Body of pancreas (tissue), 4 donors: Measurements from ENCODE around the gene FLRT1. TPM values are rescaled to one million over a fixed set of nuclear protein-coding genes. Genes with fewer than 3 reads are reported as not detected.
"Not testable (repeated sequence)": the region's sequence is repeated elsewhere in the genome, so short reads cannot be mapped to it uniquely, and the experiment has no call there.

Experiments used
- ATAC-seq: fragments of 150-250 bp; one replicate; pipeline ENCODE4 v1.9.1; 2016
- DNase-seq, 4 donors: peaks; one replicate each; pipeline ENCODE4 v3.0.0-alpha.2; 2019
- H3K27ac ChIP-seq, 4 donors: fragments of 200-600 bp; sonication (generic); 1 replicate in 3 of 4; 2 replicates in 1 of 4; pipeline versions ENCODE4 v1.5.1 to v1.6.1; 2016 to 2019; ENCODE audit warnings: mild to moderate bottlenecking in 1 of 4, mixed read lengths in 1 of 4, moderate library complexity in 1 of 4
- H3K27me3 ChIP-seq, 2 donors: fragments of 200-600 bp; sonication (generic); one replicate each; pipeline ENCODE4 v1.6.0; 2016; ENCODE audit warnings: mild to moderate bottlenecking in 1 of 2
- H3K36me3 ChIP-seq, 2 donors: fragments of 200-600 bp; sonication (generic); replicated peaks in 1 of 2; 2 replicates each; pipeline ENCODE4 v1.5.1; 2016; ENCODE audit warnings: low read depth in 2 of 2; ENCODE audit not compliant: insufficient read depth in 1 of 2
- H3K4me1 ChIP-seq: fragments of 200-600 bp; sonication (generic); one replicate; pipeline ENCODE4 v1.6.0; 2016
- H3K4me3 ChIP-seq, 2 donors: fragments of 200-600 bp; sonication (generic); 1 replicate in 1 of 2; 2 replicates in 1 of 2; pipeline ENCODE4 v1.5.1; 2016 to 2019
- H3K9me3 ChIP-seq, 3 donors: fragments of 200-600 bp; sonication (generic); 1 replicate in 2 of 3; 2 replicates in 1 of 3; pipeline ENCODE4 v1.5.1; 2016
- CTCF ChIP-seq, 7 experiments: fragments of 450-650 bp in 4 of 7; fragments of 200-600 bp in 3 of 7; sonication (generic) in 3 of 7; IDR thresholded peaks; one replicate each; pipeline ENCODE4 v1.5.1; 2016 to 2019; ENCODE audit warnings: antibody characterized with exemption in 7 of 7
- POLR2A ChIP-seq, 3 donors: fragments of 450-650 bp; IDR thresholded peaks; one replicate each; pipeline ENCODE4 v1.6.1; 2016; ENCODE audit warnings: antibody characterized with exemption in 3 of 3, mild to moderate bottlenecking in 2 of 3
- WGBS, 2 donors: methylation state at CpG; one replicate each; pipeline ENCODE4 v1.1.5; 2017; 5-methylcytosine and 5-hydroxymethylcytosine counted together
- intact Hi-C: fragments of 100-400 bp; cut with DNase I; formaldehyde crosslinking; loops from one replicate; pipeline ENCODE4 v1.15.1; 2023
- total RNA-seq, 2 donors: library from RNA; depleted of rRNA; stranded (reverse); fragments of >200 nt; gene quantifications; one replicate each; pipeline ENCODE4 v1.1.0, GENCODE V29; 2016

The FLRT1 gene
- total RNA-seq, 2 donors from 2014 or later = 0.26 TPM; not detected in 1

GRCh38 chr11:64044730-64045393 lies 9.1 kb downstream of the FLRT1 start:
- no peak for TF ChIP-seq CTCF (IDR thresholded peaks at IDR 0.05)
- no peak for TF ChIP-seq POLR2A (IDR thresholded peaks at IDR 0.05)
- intact Hi-C loops = no loop called here
- no peak overlapping the region for H3K27ac ChIP-seq
- no peak overlapping the region for H3K4me3 ChIP-seq
- 86 to 87% methylated on average over 5 to 14 of the region's 18 CpGs for WGBS, 2 donors
- DNase-seq (peak in 2 of 4 donors; percentile 9 to 28), ATAC-seq (no peak)
- H3K36me3 ChIP-seq = no peaks in the 10 kb centered on the region
- no peaks in the 10 kb centered on the region for H3K27me3 ChIP-seq
- no peaks in the 10 kb centered on the region for H3K9me3 ChIP-seq
- H3K4me1 ChIP-seq = no peaks in the 10 kb centered on the region

DNA sequence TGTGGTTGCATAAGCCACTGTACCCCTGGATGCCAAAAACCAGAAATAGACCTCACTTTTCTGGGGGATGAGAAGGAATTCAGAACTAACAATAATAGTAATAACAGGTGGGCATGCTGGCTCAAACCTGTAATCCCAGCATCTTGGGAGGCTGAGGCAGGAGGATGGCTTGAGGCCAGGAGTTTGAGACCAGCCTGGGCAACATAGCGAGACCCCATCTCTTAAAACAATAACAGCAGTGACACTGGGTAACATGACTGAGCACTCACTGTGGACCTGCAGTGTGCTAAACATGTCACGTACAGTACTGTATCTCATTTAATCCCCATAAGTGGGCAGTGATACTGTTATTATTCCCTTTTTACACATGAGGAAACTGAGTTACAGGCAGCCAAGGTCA lies 10.0 kb downstream of the FLRT1 start:
- H3K36me3 ChIP-seq = no peaks in the 10 kb centered on the region
- no peak for ATAC-seq
- H3K4me1 ChIP-seq = no peaks in the 10 kb centered on the region
- 91 to 95% methylated on average over 2 of the region's 2 CpGs for WGBS, 2 donors
- no peak overlapping the region for H3K27ac ChIP-seq
- TF ChIP-seq CTCF (IDR thresholded peaks at IDR 0.05) (no peak), POLR2A (IDR thresholded peaks at IDR 0.05) (no peak)
- H3K9me3 ChIP-seq = no peaks in the 10 kb centered on the region
- intact Hi-C loops = no loop called here
- no peak overlapping the region for H3K4me3 ChIP-seq
- DNase-seq = no peak
- no peaks in the 10 kb centered on the region for H3K27me3 ChIP-seq

DNA sequence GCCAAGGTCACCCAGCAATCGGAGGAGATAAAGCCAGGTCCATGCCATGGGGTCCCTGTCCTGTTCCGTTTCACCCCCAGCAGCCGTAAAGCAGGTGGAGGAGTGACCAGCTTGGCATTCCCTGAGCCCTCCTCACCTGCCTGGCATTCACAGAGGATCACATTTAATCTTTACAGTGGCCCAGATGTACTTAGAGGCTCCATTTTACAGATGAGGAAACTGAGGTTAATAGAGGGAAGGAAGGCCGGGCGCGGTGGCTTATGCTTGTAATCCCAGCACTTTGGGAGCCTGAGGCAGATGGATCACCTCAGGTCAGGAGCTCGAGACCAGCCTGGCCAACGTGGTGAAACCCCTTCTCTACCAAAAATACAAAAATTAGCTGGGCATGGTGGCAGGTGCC lies 11.6 kb downstream of the FLRT1 start:
- DNase-seq, H3K27ac ChIP-seq, ATAC-seq, H3K27me3 ChIP-seq, H3K4me1 ChIP-seq, H3K4me3 ChIP-seq, H3K9me3 ChIP-seq, intact Hi-C loops, H3K36me3 ChIP-seq: not testable (repeated sequence)
- 90 to 93% methylated on average over 7 to 8 of the region's 8 CpGs for WGBS, 2 donors

GRCh38 chr11:64048042-64048854 lies 12.5 kb downstream of the FLRT1 start:
- ATAC-seq = no peak

More at GRCh38 chr11:64048042-64048854, 12.5 kb downstream of the FLRT1 start:
- H3K4me3 ChIP-seq = no peak overlapping the region
- DNase-seq = no peak
- TF ChIP-seq POLR2A (IDR thresholded peaks at IDR 0.05) = no peak
- no peak for TF ChIP-seq CTCF (IDR thresholded peaks at IDR 0.05)
- H3K4me1 ChIP-seq = no peaks in the 10 kb centered on the region
- no peaks in the 10 kb centered on the region for H3K36me3 ChIP-seq
- H3K9me3 ChIP-seq = no peaks in the 10 kb centered on the region
- no peaks in the 10 kb centered on the region for H3K27me3 ChIP-seq
- intact Hi-C loops = no loop called here
- 84 to 100% methylated on average over 5 to 19 of the region's 19 CpGs for WGBS, 2 donors
- no peak overlapping the region for H3K27ac ChIP-seq
